ENCODE results near the gene MLN.

MLN gene

DNA sequence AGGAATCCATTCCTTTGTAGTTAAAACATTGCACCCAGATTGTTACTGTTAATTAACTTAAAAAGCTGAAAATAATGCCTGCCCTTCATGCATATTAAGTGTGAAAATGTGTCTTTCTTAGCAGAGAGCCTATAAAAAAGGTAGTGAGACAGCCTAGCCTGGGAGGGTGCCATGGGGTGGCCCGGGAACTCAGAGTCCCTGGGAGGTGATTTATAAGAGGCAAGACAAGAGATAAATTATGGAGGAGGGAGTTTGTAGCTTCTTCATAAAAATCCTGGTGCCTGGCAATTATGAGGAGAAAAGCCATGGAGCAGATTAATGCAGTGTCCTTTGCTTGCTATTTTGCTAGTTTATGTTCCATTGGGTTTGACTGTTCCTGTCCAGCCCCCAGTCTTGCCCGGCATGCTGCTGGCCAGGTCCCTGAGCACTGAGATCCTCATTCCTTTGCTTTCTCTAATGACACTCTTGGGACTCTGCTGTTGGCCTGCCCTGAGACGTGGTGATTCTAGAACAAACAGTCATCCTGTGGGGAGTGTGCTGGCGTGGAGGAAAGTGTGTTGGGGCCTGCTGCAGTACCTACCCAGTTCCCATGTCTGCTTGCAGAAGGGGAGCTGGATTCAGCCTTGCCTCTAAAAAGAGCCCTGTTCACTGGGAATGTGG lies 4.2 kb downstream of the MLN start:
- Histone ChIP-seq H3K9me3 (ENCODE audit: control insufficient read depth in 2 of 2, low read length in 2 of 2) (no peaks in the 10 kb centered on the region), H3K4me1 (ENCODE audit: control insufficient read depth, insufficient read depth, low read length) (no peaks in the 10 kb centered on the region), H3K27me3 (ENCODE audit: control insufficient read depth in 1 of 2, insufficient read depth in 2 of 2, low read length in 2 of 2) (peaks cover 16 to 31% of the 10 kb centered on the region in 2 donors), H3K4me3 (ENCODE audit: low read length in 2 of 2) (no peak overlapping the region), H3K27ac (ENCODE audit: low read length) (no peak overlapping the region), H3K36me3 (ENCODE audit: control insufficient read depth in 2 of 2, insufficient read depth in 2 of 2, low read length in 2 of 2) (no peaks in the 10 kb centered on the region), H3K9ac (ENCODE audit: low read length in 2 of 2) (no peak overlapping the region)

- no peaks in the 10 kb centered on the region for H3K9me3 ChIP-seq (ENCODE audit: control insufficient read depth in 2 of 2, low read length in 2 of 2)
- H3K27ac ChIP-seq (ENCODE audit: low read length) = no peak overlapping the region
- H3K4me3 ChIP-seq (ENCODE audit: low read length in 2 of 2) = no peak overlapping the region
- no peaks in the 10 kb centered on the region for H3K4me1 ChIP-seq (ENCODE audit: control insufficient read depth, insufficient read depth, low read length)
- no peak overlapping the region for H3K9ac ChIP-seq (ENCODE audit: low read length in 2 of 2)
- H3K27me3 ChIP-seq (ENCODE audit: control insufficient read depth in 1 of 2, insufficient read depth in 2 of 2, low read length in 2 of 2) = peaks cover 16 to 32% of the 10 kb centered on the region in 2 donors
- no peaks in the 10 kb centered on the region for H3K36me3 ChIP-seq (ENCODE audit: control insufficient read depth in 2 of 2, insufficient read depth in 2 of 2, low read length in 2 of 2)
Observed at GRCh38 chr6:33798343-33798848, 5.4 kb downstream of the MLN start.

DNA sequence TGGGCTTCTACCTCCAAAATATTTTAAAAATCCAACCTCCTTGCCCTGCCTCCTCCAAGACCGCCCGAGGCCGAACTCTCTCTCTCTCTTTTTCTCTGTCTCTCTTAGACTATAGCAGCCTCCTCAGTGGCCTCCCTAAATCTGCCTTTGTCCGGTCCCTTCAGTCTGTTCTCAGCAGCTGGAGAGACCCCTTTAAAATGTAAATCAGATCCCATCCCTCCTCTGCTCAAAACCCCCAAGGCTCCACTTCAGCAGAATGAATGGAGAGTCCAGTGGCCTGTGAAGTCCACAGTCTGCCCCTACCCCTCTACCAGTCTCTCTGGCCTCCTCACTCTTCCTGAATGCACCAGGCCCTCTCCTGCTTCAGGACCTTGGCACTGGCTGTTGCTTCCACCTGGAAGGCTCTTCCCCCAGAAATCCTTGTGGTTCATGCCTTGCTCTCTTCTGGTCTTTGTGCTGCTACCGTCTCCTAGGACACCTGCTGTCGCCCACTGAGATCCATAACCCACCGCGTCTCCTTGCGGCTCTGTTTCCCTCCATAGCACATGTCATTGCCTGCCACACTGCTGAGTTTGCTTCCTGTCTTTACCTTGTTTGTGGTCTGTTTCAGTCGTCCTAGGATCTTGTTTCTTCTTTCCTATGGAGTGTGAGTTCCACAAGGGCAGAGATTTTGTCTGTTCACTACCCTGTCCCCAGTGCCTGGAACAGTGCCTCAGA lies 6.0 kb downstream of the MLN start:
- H3K36me3 ChIP-seq (ENCODE audit: control insufficient read depth in 2 of 2, insufficient read depth in 2 of 2, low read length in 2 of 2) = no peaks in the 10 kb centered on the region
- peaks cover 16 to 33% of the 10 kb centered on the region in 2 donors for H3K27me3 ChIP-seq (ENCODE audit: control insufficient read depth in 1 of 2, insufficient read depth in 2 of 2, low read length in 2 of 2)
- no peak overlapping the region for H3K9ac ChIP-seq (ENCODE audit: low read length in 2 of 2)
- no peaks in the 10 kb centered on the region for H3K9me3 ChIP-seq (ENCODE audit: control insufficient read depth in 2 of 2, low read length in 2 of 2)
- H3K4me3 ChIP-seq (ENCODE audit: low read length in 2 of 2) = no peak overlapping the region
- H3K4me1 ChIP-seq (ENCODE audit: control insufficient read depth, insufficient read depth, low read length) = no peaks in the 10 kb centered on the region
- H3K27ac ChIP-seq (ENCODE audit: low read length) = no peak overlapping the region

DNA sequence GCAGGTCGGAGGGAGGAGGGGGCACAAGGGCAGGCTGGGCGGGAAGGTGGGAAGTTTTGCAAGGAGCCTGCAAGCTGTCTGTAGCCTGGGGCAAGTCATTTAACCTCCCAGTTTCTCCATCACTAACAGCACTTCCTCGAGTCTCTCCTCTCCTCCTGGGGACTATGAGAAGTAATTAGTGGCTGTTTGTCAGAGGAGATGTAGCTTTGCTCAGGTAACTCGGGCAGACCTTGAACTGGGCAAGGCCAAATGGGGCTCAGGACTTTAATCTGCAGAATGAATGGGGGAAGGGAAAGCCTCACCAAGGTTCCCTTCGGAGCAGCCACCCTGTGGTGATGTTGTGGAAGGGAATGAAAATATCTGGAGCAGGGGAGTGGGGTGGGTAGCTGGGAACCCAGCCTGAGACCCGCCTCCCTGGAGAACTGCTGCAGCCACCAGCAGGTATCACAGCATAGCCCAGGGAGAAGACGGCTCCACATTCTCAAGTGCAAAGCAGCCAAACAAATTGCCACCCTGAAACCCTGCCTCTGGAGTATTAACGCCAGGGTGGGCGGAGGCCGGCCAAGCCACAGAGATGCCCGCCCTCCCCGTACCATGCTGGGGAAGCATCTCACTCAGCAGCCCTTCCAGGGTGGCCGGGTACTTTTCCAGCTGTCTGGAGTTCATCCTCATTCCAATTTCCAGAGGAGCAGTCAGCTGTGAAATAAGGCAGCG lies 8.7 kb downstream of the MLN start:
- no peaks in the 10 kb centered on the region for H3K9me3 ChIP-seq (ENCODE audit: control insufficient read depth in 2 of 2, low read length in 2 of 2)
- no peak overlapping the region for H3K9ac ChIP-seq (ENCODE audit: low read length in 2 of 2)
- no peaks in the 10 kb centered on the region for H3K36me3 ChIP-seq (ENCODE audit: control insufficient read depth in 2 of 2, insufficient read depth in 2 of 2, low read length in 2 of 2)
- peaks cover 10 to 23% of the 10 kb centered on the region in 2 donors for H3K27me3 ChIP-seq (ENCODE audit: control insufficient read depth in 1 of 2, insufficient read depth in 2 of 2, low read length in 2 of 2)
- H3K4me3 ChIP-seq (ENCODE audit: low read length in 2 of 2) = no peak overlapping the region
- H3K27ac ChIP-seq (ENCODE audit: low read length) = no peak overlapping the region
- no peaks in the 10 kb centered on the region for H3K4me1 ChIP-seq (ENCODE audit: control insufficient read depth, insufficient read depth, low read length)

- no peak overlapping the region for H3K4me3 ChIP-seq (ENCODE audit: low read length in 2 of 2)
- H3K27ac ChIP-seq (ENCODE audit: low read length) = no peak overlapping the region
- H3K36me3 ChIP-seq (ENCODE audit: control insufficient read depth in 2 of 2, insufficient read depth in 2 of 2, low read length in 2 of 2) = no peaks in the 10 kb centered on the region
- no peaks in the 10 kb centered on the region for H3K9me3 ChIP-seq (ENCODE audit: control insufficient read depth in 2 of 2, low read length in 2 of 2)
- peaks cover 4 to 15% of the 10 kb centered on the region in 2 donors for H3K27me3 ChIP-seq (ENCODE audit: control insufficient read depth in 1 of 2, insufficient read depth in 2 of 2, low read length in 2 of 2)
- no peak overlapping the region for H3K9ac ChIP-seq (ENCODE audit: low read length in 2 of 2)
- peaks cover 6% of the 10 kb centered on the region for H3K4me1 ChIP-seq (ENCODE audit: control insufficient read depth, insufficient read depth, low read length)
Observed at GRCh38 chr6:33792981-33793380, 10.8 kb downstream of the MLN start.

DNA sequence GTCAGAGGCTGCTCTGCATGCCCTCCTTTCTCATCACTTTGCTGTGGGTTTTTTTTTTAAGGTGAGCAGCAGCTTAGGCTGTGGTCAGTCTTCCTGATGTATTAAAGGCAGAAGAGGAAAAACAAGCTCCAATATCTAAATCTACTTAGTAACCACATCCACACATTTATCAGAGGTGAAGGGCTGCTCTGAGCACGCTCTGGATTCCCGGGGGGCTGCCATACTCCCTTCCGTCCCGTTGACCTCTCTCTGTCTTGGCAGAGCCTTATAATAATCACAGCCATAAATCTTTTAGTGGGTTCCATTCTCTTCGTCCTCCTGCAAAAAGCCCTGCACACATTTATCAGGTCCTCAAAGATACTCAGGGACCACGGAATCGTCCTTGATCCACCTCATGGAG lies 12.2 kb downstream of the MLN start:
- no peak overlapping the region for H3K9ac ChIP-seq (ENCODE audit: low read length in 2 of 2)
- H3K27me3 ChIP-seq (ENCODE audit: control insufficient read depth in 1 of 2, insufficient read depth in 2 of 2, low read length in 2 of 2) = peaks cover 4 to 11% of the 10 kb centered on the region in 2 donors
- no peak overlapping the region for H3K27ac ChIP-seq (ENCODE audit: low read length)
- H3K9me3 ChIP-seq (ENCODE audit: control insufficient read depth in 2 of 2, low read length in 2 of 2) = no peaks in the 10 kb centered on the region
- H3K4me1 ChIP-seq (ENCODE audit: control insufficient read depth, insufficient read depth, low read length) = peaks cover 19% of the 10 kb centered on the region
- H3K36me3 ChIP-seq (ENCODE audit: control insufficient read depth in 2 of 2, insufficient read depth in 2 of 2, low read length in 2 of 2) = peaks cover 0 to 3% of the 10 kb centered on the region in 2 donors
- no peak overlapping the region for H3K4me3 ChIP-seq (ENCODE audit: low read length in 2 of 2)

GRCh38 chr6:33790910-33791309 lies 12.9 kb downstream of the MLN start:
- Histone ChIP-seq H3K27ac (ENCODE audit: low read length) (no peak overlapping the region), H3K9ac (ENCODE audit: low read length in 2 of 2) (no peak overlapping the region), H3K4me3 (ENCODE audit: low read length in 2 of 2) (no peak overlapping the region), H3K4me1 (ENCODE audit: control insufficient read depth, insufficient read depth, low read length) (peaks cover 20% of the 10 kb centered on the region), H3K9me3 (ENCODE audit: control insufficient read depth in 2 of 2, low read length in 2 of 2) (no peaks in the 10 kb centered on the region), H3K27me3 (ENCODE audit: control insufficient read depth in 1 of 2, insufficient read depth in 2 of 2, low read length in 2 of 2) (peaks cover 4 to 8% of the 10 kb centered on the region in 2 donors), H3K36me3 (ENCODE audit: control insufficient read depth in 2 of 2, insufficient read depth in 2 of 2, low read length in 2 of 2) (peaks cover 3% of the 10 kb centered on the region in 2 donors)

DNA sequence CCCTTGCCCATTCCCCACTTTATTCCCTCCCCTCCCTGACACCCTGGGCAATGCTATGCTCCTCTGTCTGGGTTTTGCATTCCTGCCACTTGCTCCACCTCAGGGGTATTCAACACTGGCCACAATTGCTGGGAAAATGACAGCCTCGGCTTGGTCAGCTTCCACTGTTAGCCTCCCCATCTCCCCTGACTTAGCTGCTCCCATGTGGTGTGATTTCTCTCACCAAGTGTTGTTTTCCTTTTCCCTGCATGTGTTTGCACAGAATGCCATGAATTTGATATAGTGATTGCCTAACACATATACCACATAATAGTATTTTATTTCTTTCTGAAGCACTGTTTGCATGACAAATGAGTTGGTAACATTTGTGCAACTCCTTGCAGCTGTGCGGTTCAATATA lies 13.4 kb downstream of the MLN start:
- peaks cover 3% of the 10 kb centered on the region in 2 donors for H3K36me3 ChIP-seq (ENCODE audit: control insufficient read depth in 2 of 2, insufficient read depth in 2 of 2, low read length in 2 of 2)
- no peak overlapping the region for H3K4me3 ChIP-seq (ENCODE audit: low read length in 2 of 2)
- H3K4me1 ChIP-seq (ENCODE audit: control insufficient read depth, insufficient read depth, low read length) = peaks cover 21% of the 10 kb centered on the region
- H3K27ac ChIP-seq (ENCODE audit: low read length) = no peak overlapping the region
- H3K9me3 ChIP-seq (ENCODE audit: control insufficient read depth in 2 of 2, low read length in 2 of 2) = no peaks in the 10 kb centered on the region
- H3K27me3 ChIP-seq (ENCODE audit: control insufficient read depth in 1 of 2, insufficient read depth in 2 of 2, low read length in 2 of 2) = peaks cover 1 to 5% of the 10 kb centered on the region in 2 donors
- no peak overlapping the region for H3K9ac ChIP-seq (ENCODE audit: low read length in 2 of 2)

- Histone ChIP-seq H3K27ac (ENCODE audit: low read length) (peak overlapping the region; percentile 92), H3K9me3 (ENCODE audit: control insufficient read depth in 2 of 2, low read length in 2 of 2) (no peaks in the 10 kb centered on the region), H3K27me3 (ENCODE audit: control insufficient read depth in 1 of 2, insufficient read depth in 2 of 2, low read length in 2 of 2) (peaks cover 0 to 4% of the 10 kb centered on the region in 2 donors), H3K9ac (ENCODE audit: low read length in 2 of 2) (no peak overlapping the region), H3K4me3 (ENCODE audit: low read length in 2 of 2) (peak overlapping the region; percentile 59 to 80), H3K4me1 (ENCODE audit: control insufficient read depth, insufficient read depth, low read length) (peaks cover 30% of the 10 kb centered on the region), H3K36me3 (ENCODE audit: control insufficient read depth in 2 of 2, insufficient read depth in 2 of 2, low read length in 2 of 2) (peaks cover 3 to 10% of the 10 kb centered on the region in 2 donors)
Observed at GRCh38 chr6:33789550-33789895, 14.3 kb downstream of the MLN start.

DNA sequence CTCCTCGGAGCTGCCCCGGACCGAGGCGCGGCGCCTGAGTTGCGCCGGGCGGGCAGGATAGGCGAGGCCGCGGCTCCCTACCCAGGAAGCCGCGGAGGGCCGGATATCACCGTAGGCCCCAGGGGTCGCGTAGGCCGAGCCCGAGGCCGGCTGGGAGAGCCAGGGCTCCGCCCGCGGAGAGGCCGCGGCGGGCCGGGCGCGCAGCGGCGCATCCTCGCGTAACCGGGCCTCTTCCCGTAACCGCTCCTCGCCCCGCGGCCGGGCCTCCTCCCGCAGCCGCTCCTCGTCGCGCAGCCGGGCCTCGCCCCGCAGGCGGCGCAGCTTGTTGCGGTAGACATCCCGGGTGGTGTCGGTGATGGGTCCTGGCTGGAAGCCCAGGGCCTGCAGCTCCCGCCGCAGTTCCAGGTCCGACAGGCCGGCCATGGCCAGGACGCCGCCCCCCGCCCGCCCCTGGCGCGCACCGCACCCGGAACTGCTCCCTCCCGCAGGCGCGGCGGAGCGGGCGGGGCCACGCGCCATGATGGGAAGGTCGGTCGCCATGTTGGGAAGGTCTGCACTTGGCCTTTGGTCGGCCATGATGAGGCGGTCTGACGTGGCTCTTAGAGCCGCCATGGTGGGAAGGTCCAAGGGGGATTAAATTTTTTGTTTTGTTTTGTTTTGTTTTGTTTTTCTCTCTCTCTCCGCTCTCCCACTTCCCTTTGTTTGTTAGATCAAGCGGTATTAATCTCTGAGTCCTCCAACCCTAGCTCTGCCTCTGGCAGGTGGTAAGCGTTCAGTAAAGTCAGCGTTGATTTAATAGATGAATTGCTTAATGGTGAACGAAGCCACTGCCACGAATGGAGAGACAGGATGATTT lies 14.9 kb downstream of the MLN start, which contains the start of gene LEMD2:
LEMD2 (minus strand) TSS at position 437 of the 856 bp plus-strand sequence; CDS start at position 423, 14 bp downstream.
- peaks cover 32% of the 10 kb centered on the region for H3K4me1 ChIP-seq (ENCODE audit: control insufficient read depth, insufficient read depth, low read length)
- H3K9me3 ChIP-seq (ENCODE audit: control insufficient read depth in 2 of 2, low read length in 2 of 2) = no peaks in the 10 kb centered on the region
- H3K4me3 ChIP-seq (ENCODE audit: low read length in 2 of 2) = peak within 1 kb of the TSS; percentile 59 to 80
- peaks cover 0 to 4% of the 10 kb centered on the region in 2 donors for H3K27me3 ChIP-seq (ENCODE audit: control insufficient read depth in 1 of 2, insufficient read depth in 2 of 2, low read length in 2 of 2)
- H3K9ac ChIP-seq (ENCODE audit: low read length in 2 of 2) = peak within 1 kb of the TSS; percentile 82 to 92
- peaks cover 6 to 15% of the 10 kb centered on the region in 2 donors for H3K36me3 ChIP-seq (ENCODE audit: control insufficient read depth in 2 of 2, insufficient read depth in 2 of 2, low read length in 2 of 2)
- peak within 1 kb of the TSS; percentile 92 for H3K27ac ChIP-seq (ENCODE audit: low read length)
